ENCODE measurements around the gene POU2AF1. TPM values are rescaled to one million over a fixed set of nuclear protein-coding genes. Genes with fewer than 3 reads are reported as not detected.
"Not testable (repeated sequence)": the region's sequence is repeated elsewhere in the genome, so short reads cannot be mapped to it uniquely, and the experiment has no call there.

The POU2AF1 gene
- total RNA-seq, 1 donor from 2014 or later, result 0.62 TPM

DNA sequence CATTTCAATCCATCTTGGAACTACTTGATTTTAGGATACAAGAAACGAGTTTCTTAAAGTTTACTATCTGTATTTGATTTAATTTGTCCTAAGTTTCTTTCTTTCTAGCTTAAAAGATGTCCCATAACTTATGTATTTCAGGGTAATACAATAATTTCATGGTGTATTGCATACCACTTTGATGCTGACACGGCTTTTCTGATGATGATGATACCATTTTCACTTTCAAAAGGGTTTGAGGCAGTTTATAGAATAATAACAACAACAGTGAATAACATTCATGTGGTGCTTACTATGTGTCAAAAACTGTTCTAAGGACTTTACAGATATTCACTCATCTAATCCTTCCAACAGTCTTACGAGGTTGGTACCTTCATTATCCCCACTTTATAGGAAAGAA, 33.2 kb upstream of the POU2AF1 start:
- ATAC-seq (no peak), DNase-seq (no peak)
- intact Hi-C loops (cut with micrococcal nuclease), result no loop called here

DNA sequence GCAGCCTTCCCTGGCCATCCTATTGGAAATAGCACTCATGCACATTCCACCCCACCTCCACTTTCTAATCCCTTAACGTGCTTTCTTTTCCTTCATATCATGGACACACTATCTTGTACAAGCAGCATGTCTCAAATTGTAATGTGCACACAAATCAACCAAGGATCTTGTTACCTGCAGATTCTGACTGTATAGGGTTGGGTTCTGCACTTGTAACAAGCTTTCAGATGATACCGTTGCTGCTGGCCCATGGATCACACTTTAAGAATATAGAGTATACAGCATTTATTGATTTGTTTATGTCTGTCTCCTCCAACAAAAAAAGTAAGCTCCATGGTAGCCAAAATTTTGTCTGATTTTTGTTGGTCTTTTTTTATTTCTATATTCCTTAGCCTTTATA, 32.4 kb upstream of the POU2AF1 start:
- intact Hi-C loops (cut with micrococcal nuclease), result no loop called here
- no peak for ATAC-seq
- no peak for DNase-seq

DNA sequence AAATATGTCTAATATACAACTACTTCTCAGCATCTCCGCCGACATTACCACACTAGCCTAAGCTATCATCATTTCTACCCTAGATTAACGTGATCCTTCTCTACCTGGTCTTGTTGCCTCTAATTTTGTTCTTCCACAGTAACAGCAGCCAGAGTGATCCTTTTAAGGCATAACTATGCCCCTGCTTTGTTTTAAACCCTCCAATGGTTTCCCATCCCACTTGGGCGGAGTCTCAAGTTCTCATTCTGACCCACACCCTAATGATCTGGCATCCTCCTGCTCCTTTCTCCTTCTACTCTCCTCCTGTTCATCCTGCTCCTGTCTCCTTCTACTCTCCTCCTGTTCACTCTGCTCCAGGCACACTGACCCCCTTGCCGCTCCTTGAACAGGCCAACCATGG, 31.9 kb upstream of the POU2AF1 start:
- ATAC-seq, result no peak

DNA sequence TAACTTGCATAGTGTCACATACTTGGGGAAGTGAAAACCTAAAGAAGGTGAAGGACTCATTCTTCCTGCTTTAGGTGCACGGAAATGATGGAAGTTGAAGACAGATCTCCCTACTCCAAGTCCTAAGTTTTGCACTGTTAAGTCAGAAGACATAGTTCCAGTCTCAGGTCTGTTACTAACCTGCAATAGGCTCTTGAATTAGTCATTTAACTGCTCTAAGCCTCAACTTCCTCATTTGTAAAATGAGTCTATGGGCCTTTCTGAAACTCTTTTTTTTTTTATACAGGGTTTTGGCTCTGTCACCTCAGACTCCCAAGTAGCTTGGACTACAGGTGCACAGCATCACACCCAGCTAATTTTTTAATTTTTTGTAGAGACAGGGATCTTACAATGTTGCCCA, 30.8 kb upstream of the POU2AF1 start:
- ATAC-seq (no peak), DNase-seq (no peak)
- intact Hi-C loops (cut with micrococcal nuclease), result no loop called here

More for the DNA sequence above, 31.9 kb upstream of the POU2AF1 start:
- no peak for DNase-seq
- intact Hi-C loops (cut with micrococcal nuclease), result no loop called here

DNA sequence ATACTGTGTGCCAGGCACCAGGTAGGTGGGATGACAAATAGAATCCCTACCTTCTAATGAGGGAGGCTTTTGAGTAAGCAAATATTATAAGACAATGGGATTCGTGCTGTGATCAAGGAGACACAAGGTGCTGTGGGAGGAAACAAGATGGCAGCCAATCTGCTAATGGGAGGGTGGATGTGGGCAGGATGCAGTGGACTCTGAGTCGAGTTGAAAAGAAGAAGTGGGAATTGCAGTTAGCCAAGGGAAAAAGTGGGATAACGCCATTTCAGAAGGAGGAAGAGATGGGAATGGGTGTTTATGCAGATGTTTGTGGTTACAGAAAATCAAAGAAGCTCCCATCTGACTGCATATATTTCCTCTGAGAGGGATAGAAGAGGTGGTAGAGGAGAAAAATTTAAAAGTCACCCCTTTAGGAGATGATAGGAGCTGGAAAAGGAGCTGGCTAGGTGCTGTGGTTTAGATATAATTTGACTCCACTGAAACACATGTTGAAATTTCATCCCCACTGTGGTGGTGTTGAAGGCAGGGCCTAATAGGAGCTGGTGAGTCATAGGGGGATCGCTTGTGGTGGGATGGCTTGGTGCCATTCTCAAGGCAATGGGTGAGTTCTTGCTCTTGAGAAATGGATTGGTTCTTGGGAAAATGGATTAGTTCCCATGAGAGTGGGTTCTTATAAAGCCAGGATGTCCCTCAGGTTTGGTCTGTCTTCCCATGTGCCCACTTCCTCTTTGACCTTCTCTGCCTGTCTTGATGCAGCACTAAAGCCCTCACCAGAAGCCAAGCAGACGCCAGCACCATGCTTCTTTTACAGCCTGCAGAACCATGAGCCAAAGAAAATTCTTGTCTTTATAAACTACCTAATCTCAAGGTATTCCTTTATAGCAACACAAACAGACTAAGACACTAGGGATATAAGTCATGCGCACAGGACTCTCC, 30.0 kb upstream of the POU2AF1 start:
- DNase-seq (no peak), ATAC-seq (no peak)
- intact Hi-C loops (cut with micrococcal nuclease), result no loop called here

DNA sequence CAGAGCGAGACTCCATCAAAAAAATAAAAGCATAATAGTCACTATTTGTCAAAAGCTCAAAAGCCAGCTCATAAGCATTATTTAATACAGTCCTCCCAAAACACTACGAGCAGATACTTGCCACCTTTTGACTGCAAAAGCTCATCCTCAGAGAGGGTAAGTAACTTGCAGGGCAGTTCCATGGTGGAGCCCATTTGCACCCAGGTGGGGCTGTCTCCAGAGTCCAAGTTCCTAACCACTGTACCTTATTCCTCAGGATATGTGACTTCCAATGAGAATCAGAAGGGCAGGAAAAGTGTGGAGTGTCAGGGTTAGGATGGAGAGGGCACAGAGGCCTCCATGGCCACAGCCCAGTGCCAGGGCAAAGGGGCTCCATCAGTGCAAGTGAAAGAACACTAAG, 28.6 kb upstream of the POU2AF1 start:
- intact Hi-C loops (cut with micrococcal nuclease), result no loop called here
- ATAC-seq, result no peak
- no peak for DNase-seq

DNA sequence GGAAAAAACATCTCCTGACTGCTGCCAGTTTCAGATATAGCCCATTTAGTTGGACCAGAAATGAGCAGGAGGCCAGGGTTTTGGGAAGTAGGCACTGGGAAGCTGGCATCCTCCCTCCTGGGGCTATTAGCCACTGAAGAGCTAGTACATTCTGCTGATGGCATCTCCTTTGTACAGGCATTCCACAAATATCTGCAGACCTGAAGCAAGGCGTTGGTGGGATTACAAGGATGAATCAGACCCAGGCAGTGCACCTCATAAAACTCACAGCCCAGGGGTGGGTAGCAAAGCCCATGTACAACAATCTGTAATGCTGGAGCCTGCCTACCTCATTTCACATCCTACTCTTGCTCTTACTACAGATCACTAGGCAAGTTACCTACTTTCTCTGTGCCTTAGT, 27.5 kb upstream of the POU2AF1 start:
- ATAC-seq, result no peak
- intact Hi-C loops (cut with micrococcal nuclease), result no loop called here
- no peak for DNase-seq

DNA sequence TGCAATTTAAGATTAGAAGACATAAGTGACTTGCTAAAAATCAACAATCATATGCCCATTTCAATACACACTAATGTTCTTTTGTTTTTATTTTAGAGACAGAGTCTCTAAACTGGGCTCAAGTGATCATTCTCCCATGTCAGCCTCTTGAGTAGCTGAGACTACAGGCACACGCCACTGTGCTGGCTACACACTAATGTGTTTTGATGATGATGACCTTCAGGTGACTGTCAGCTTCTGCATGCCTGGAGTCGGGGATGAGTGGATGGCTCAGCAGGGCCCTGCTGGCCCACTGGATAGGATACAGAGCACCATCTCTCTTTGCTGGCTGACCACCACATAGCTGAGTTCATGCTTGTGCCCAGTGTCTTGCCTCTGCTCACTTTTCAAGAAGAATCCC, 27.0 kb upstream of the POU2AF1 start:
- no peak for DNase-seq
- intact Hi-C loops (cut with micrococcal nuclease), result no loop called here
- ATAC-seq, result no peak

DNA sequence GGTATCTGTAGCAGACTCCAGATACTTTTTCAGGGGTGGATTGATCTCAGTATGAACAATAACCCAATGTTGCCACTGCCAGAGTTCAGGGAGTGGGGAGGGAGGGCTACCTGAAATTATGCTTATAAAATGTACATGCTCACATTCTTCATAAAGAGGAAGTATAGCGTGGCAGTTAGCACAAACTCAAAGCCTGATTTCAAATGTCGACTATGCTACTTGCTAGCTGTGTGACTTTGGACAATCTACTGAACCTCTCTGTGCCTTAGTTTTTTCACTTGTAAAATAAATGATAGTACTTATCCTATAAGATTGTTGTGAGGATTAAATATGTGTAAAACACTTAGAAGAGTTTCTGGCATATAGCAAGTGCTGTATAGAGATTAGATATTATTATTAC, 26.5 kb upstream of the POU2AF1 start:
- no peak for DNase-seq
- intact Hi-C loops (cut with micrococcal nuclease), result no loop called here
- no peak for ATAC-seq

DNA sequence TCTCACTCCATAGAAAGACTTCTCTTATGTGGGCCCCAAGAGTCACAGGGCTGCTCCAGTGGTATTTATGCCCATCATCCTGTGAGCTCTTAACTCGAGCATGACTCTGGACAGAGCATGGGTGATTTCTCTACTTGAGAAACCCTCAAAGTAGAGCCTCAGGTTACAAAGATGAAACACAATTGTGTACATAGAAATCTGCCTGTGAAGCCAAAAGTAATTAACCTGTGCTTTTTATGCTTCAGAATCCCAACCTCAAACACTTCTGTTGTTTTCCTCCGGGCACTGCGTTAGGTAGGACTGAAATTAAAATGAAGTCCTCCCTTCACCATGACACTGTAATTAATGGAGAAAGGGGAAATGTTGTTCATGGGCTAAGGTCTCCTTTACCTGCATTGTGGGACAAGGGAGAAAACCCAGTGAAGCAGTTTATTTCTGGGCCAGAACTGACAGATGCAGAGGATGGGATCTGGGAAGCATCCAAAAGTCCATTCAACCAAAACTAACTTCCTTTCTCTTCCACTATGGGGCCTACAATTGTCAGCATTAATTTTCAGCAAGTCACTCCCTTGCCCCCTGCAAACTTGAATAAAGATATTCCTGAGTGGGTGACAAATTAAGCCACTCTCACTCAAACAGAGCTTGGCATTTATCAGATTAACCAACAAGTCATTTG, 24.1 kb upstream of the POU2AF1 start:
- intact Hi-C loops (cut with micrococcal nuclease), result no loop called here

DNA sequence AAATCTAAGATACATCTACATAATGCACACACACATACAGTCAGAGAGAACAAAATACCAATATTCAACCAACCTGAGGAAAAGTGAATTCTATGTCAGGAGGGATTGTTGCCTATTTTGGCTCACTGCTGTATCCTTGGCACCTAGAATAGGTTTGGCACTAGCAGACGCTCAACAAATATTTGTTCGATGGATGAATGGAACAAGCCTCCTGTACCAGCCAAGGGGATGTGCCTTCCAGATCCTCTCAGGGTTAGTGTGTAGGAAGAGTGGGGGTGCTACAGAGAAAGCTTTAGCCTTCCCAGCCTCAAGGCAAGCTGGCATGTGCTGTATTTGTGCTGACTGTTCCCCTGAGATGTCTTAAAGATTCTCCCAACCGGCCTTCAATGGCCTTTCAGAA, 23.3 kb upstream of the POU2AF1 start:
- DNase-seq, result no peak
- intact Hi-C loops (cut with micrococcal nuclease), result no loop called here
- ATAC-seq, result no peak

More for the DNA sequence above, 24.1 kb upstream of the POU2AF1 start:
- DNase-seq, result no peak
- no peak for ATAC-seq

DNA sequence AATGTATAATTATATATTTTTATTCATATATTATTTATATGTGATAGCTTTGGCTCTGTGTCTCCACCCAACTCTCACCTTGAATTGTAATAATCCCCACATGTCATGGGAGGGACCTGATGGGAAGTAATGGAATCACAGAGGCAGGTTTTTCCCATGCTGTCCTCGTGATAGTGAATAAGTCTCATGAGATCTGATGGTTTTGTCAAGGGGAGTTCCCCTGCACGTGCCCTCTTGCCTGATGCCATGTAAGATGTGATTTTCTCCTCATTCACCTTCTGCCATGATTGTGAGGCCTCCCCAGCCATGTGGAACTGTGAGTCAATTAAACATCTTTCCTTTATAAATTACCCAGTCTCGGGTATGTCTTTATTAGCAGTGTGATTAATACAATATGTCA, 22.9 kb upstream of the POU2AF1 start:
- ATAC-seq; DNase-seq; intact Hi-C loops (cut with micrococcal nuclease): not testable (repeated sequence)

DNA sequence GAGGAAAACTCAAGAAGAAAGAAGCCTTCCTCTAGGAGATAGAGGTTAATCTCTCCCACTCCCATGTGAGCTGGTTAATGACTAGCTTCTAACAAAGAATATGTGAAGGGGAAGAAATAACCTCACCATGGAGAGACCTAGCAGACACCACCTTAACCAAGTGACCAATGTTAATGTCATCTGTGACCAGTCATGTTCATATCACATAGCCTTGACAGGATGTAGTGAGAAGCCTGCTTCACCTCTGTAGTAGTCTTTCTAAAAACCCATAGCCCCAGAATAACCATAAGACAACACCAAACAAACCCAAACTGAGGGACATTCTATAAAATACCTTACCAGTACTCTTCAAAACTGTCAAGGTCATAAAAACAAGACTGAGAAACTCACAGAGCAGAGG, 21.5 kb upstream of the POU2AF1 start:
- intact Hi-C loops (cut with micrococcal nuclease), result no loop called here
- no peak for ATAC-seq

DNA sequence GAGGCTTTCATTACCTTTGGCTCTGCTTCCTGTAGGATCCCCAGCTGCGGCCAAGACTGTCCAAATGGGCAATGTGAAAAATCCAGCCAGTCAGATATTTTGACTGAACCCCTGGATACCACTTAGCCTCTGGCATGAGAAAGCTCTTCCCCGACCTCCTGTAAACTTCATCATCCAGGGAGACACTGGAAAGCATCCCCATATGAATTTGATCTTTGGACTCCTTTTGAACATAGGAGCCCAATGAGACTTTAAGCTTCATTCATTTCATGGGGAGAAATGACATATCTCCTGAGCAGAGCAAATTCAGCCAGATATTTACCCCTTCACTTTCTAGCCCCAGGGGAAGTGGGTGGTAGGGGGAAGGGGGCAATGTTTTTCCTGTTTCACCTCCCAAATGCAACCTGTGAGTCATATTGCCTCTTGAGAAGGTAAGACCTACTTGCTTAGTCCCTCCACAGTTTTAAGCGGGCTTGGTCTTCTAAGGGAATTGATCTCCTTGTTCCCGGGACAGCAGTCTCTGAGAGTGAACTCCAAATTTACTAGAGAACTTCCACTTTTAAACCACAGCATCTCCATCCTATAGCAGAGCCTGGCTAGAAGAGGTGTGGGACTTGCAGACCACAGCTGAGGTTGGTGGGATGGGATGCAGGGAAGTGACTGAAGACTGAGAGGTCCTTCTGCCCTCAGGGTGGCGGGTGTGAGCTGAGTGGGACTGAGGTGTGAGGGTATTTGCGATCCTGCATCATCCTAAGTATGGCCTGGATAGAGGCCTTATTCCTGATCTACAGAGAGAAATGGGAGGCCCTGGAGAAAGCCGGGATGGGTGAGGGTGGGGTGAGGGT, 20.3 kb upstream of the POU2AF1 start:
- intact Hi-C loops (cut with micrococcal nuclease), result no loop called here
- DNase-seq, result no peak
- no peak for ATAC-seq

More for the DNA sequence above, 21.5 kb upstream of the POU2AF1 start:
- no peak for DNase-seq

DNA sequence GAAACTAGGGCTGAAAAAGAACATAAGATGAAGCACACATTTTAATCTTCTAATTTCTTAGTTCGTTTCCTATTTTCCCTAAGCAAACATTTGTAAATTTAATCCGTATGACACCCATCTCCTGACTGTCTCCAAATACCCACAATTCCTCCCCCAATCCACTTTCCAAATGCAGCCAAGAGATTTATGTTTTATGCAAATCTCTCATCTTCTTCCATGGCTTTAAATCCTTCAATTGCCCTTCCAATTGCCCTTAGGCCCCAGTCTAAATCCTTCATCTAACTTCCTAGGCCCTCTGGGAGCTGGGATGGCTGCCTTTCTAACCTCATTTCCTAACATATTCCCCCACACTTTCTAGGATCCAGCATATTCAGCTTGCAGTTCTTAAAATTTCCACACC, 18.0 kb upstream of the POU2AF1 start:
- intact Hi-C loops (cut with micrococcal nuclease), result no loop called here
- no peak for DNase-seq
- ATAC-seq, result no peak

DNA sequence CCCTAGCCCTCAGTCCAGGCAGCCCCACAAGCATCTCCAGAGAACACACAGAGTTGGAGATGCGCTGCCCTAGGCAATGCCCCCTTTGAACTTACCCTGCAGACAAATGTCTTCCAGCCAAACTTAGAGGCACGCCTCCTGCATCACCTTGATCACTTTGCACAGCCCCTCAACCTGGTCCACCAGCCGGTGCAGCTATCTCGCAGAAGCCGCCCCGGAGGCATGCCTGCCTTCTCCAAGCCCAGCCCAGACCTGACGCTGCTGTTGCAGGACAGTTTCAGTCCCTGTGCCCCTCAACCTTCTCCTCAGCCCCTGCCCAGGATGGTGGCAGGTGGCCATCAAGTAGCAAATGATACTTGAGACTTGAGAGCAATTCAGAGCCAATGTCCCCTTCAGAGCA, 16.7 kb upstream of the POU2AF1 start:
- ATAC-seq (no peak), DNase-seq (no peak)
- intact Hi-C loops (cut with micrococcal nuclease), result no loop called here

DNA sequence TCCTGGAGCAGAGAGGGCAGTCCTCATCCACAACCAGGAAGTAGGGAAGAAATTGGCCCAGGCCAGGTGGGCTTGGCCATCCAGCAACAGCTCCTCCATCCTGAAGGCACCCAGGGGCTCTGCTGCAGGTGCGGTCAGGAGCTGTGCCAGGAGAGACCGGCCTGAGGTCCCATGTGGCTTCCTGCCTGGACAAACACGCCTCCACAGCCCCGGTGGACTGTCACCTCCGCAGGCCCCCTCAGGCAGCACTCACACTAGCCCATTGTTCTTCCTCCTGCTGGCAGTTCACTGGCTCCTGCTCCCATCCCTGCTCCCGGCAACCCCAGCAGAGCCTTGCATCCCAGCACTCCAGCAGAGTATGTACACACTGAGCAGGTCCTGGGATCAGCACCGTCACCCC, 16.0 kb upstream of the POU2AF1 start:
- ATAC-seq, result no peak
- no peak for DNase-seq
- intact Hi-C loops (cut with micrococcal nuclease), result no loop called here

DNA sequence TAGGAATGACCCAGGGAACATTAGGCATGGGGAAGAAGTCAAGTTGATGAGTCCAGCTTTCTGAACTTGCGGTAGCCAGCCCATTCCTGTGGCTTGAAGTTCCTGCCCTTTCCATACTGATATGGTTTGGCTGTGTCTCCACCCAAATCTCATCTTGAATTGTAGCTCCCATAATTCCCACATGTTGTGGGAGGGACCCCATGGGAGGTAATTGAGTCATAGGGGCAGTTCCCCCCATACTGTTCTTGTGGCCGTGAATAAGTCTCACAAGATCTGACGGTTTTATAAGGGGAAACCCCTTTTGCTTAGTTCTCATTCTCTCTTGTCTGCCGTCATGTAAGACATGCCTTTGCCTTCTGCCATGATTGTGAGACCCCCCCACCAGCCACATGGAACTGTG, 15.1 kb upstream of the POU2AF1 start:
- DNase-seq; intact Hi-C loops (cut with micrococcal nuclease); ATAC-seq: not testable (repeated sequence)

DNA sequence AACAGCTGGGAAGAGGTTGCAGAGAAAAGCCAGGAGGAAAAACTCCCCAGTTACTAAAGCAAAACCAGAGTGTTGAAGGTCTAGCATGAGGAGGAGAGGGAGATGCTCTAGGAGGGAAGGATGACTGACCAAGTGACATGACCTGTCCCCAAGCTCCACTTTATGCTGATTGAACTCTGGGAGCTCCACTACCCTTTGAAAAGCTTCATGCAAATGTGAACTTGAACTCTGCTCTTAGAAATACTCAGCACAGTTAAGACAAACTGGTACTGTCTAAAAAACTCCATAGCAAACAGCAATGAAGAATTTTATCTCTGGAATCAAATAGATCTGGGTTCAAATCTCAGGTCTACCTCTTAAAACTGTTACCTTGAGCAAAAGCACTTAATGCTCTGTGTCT, 14.5 kb upstream of the POU2AF1 start:
- intact Hi-C loops (cut with micrococcal nuclease), result no loop called here
- ATAC-seq, result no peak
- no peak for DNase-seq

DNA sequence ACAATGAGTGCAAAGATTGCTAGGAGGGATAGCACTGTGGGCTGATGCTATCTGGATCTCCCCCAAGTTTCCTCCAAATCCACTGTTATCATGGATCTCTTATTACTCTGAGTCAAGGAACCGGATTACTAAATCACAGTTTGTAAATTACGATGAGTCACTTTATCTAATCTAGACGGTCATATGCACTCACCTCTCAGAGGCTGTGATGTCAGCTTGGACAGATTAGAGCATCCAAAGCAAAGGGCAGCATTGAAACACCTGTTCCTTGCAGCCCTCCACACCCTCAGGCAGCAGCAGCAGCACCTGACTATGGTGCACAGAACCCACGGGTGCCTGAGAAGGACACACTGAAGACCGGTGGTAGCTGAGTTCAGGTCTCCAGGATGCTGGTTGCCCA, 14.0 kb upstream of the POU2AF1 start:
- intact Hi-C loops (cut with micrococcal nuclease), result no loop called here
- no peak for ATAC-seq
- no peak for DNase-seq

All from left ventricle myocardium superior (tissue), 1 donor.